Right forelimb (tissue), 1 donor: ENCODE measurements around the gene WIPF1.

Source experiments
- DNase-seq: peaks from one replicate; pipeline ENCODE4 v3.0.0-alpha.2; 2018

WIPF1 gene

GRCh38 chr2:174594456-174594855, 3.1 kb downstream of the WIPF1 start:
- DNase-seq = no peak

DNA sequence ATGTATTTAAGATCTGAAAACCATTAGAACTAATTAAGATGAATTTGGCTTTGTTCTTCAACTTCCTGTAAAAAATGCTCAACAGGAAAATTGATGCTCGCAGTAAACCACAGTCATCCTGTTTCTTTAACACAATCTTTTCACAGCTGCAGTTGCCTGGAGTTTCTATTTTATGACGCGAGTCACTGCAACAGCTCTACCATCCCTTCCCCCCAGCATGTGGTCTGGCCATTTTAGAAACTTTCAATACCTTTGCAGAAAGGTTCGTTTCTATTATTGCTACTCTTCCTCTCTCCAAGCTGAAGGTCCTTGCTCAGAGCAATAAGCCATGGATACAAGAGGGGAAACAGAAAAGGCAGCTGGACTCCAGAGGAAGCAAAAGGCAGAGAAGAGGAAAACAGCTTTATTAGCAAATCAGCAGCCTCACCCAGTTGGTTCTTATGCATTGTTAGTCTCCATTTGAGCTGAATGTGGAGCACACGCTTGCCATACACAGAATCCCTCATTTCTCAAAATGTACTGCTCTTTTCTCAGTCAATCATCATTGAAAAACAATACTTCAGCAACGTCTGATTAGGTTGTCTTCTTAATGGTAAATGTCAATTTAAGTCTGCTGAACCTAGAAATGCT, 3.9 kb downstream of the WIPF1 start:
- no peak for DNase-seq

- no peak for DNase-seq
These were observed 4.6 kb downstream of the WIPF1 start for GRCh38 chr2:174593041-174593440.

- DNase-seq = no peak
These were observed 5.9 kb downstream of the WIPF1 start for GRCh38 chr2:174591740-174592139.

GRCh38 chr2:174590928-174591648, 6.5 kb downstream of the WIPF1 start:
- DNase-seq = no peak

DNA sequence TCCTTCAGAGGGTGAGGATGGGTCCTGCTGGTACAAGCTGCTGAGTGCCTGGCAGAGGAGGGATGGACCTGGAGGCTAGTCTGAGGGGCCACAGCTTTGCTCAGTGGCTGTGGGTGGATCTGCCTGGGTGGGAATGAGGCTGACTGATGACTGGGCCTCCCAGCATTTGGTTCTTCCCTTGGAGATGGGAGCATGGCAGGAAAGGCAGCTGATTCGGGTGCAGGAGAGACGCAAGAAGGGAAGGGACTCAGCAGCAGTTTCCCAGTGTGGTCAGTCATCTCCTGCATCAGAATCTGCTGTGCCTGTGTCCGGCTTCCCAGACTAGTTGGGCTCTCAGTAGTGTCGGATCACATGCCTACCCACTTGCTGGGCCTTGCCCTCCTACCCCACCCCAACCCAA, 7.3 kb downstream of the WIPF1 start:
- no peak for DNase-seq

GRCh38 chr2:174589334-174589733, 8.3 kb downstream of the WIPF1 start:
- DNase-seq = no peak

- no peak for DNase-seq
These were observed 9.1 kb downstream of the WIPF1 start for GRCh38 chr2:174588463-174588862.

DNA sequence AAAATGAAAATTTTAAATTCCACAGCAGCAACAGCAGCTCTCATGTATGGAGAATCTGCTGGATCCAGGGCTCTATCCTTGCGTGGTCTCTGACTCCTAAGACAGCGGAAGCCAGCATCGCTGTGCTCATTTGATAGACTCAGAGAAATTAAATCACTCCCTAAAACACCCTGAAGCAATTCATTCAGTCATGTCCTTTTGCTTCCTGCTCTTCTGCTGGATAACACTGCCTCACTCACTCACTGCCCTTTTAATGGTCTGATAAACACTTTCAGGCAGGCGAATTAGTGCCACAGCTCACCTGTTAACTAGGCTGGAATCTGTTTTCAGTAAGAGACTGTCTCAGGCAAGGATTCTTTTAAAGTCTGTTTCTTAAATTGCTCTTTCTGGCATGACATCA, 10.0 kb downstream of the WIPF1 start:
- no peak for DNase-seq

GRCh38 chr2:174586418-174587295, 10.9 kb downstream of the WIPF1 start:
- DNase-seq = no peak

GRCh38 chr2:174585657-174586252, 11.8 kb downstream of the WIPF1 start:
- no peak for DNase-seq

- DNase-seq = no peak
These were observed 12.5 kb downstream of the WIPF1 start for GRCh38 chr2:174585146-174585545.

- no peak for DNase-seq
These were observed 16.1 kb downstream of the WIPF1 start for GRCh38 chr2:174581491-174581890.

DNA sequence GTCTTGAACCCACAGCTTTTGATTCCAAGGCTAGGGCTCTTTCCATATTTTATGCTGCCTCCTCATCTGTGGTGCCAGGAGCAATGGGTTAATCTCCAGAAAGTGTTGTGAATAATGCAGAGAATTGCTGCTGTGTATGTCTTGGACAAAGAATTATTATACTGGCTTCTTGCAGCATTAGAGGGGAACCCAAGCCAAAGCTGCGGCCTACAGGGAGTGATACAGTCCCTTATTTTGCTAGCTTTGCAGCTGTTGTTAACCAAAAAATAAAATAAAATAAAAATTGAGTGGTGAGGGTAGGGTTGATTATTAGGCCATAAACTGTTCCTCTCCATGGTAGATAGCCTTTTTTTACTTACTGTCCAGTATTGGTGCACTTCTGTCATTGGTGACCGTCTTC, 16.7 kb downstream of the WIPF1 start:
- DNase-seq = no peak

- DNase-seq = no peak
These were observed 19.5 kb downstream of the WIPF1 start for GRCh38 chr2:174577967-174578589.

- no peak for DNase-seq
These were observed 22.4 kb downstream of the WIPF1 start for GRCh38 chr2:174575124-174575776.

- no peak for DNase-seq
These were observed 22.9 kb downstream of the WIPF1 start for GRCh38 chr2:174574657-174575056.

GRCh38 chr2:174573621-174574081, 24.0 kb downstream of the WIPF1 start:
- DNase-seq = no peak

- no peak for DNase-seq
These were observed 25.0 kb downstream of the WIPF1 start for GRCh38 chr2:174572556-174572955.

- no peak for DNase-seq
These were observed 25.8 kb downstream of the WIPF1 start for GRCh38 chr2:174571669-174572323.

GRCh38 chr2:174570318-174570958, 27.2 kb downstream of the WIPF1 start:
- no peak for DNase-seq
